ENCODE measurements around the gene PRDM16.

GRCh38 chr1:3442901-3443300 lies 373.9 kb downstream of the PRDM16 start:
- TF ChIP-seq CTCF (conservative IDR thresholded peaks at IDR 0.05) = no peak
- no peak for TF ChIP-seq ZFX (IDR thresholded peaks at IDR 0.05)

Measured in C4-2B (cell line).